Immature natural killer cell (primary cell): ENCODE measurements around the gene SEC24A. TPM values are rescaled to one million over a fixed set of nuclear protein-coding genes. Genes with fewer than 3 reads are reported as not detected.
"Not testable (repeated sequence)": the region's sequence is repeated elsewhere in the genome, so short reads cannot be mapped to it uniquely, and the experiment has no call there.

ENCODE experiments used
- DNase-seq, 3 donors: peaks; one replicate each; pipeline ENCODE4 v3.0.0; 2022; ENCODE audit warnings: mixed read lengths in 1 of 3
- H3K27ac Mint-ChIP-seq, 6 donors: one replicate each; pipeline ENCODE4 v1.8.0; 2020; ENCODE audit warnings: mixed read lengths in 6 of 6, mild to moderate bottlenecking in 5 of 6, inconsistent platforms in 4 of 6, moderate library complexity in 3 of 6
- H3K27me3 Mint-ChIP-seq, 3 donors: one replicate each; pipeline ENCODE4 v1.8.0; 2020 to 2021; ENCODE audit warnings: low read depth in 3 of 3, mild to moderate bottlenecking in 3 of 3, mixed read lengths in 3 of 3, moderate library complexity in 3 of 3, inconsistent platforms in 1 of 3
- H3K36me3 Mint-ChIP-seq, 3 donors: one replicate each; pipeline ENCODE4 v1.8.0; 2020; ENCODE audit warnings: mixed read lengths in 3 of 3, inconsistent platforms in 2 of 3, mild to moderate bottlenecking in 2 of 3
- H3K4me1 Mint-ChIP-seq, 2 donors: one replicate each; pipeline ENCODE4 v1.8.0; 2020; ENCODE audit warnings: inconsistent platforms in 2 of 2, mild to moderate bottlenecking in 2 of 2, mixed read lengths in 2 of 2, moderate library complexity in 1 of 2
- H3K4me3 Mint-ChIP-seq, 5 donors: one replicate each; pipeline ENCODE4 v1.8.0; 2020; ENCODE audit warnings: mild to moderate bottlenecking in 5 of 5, mixed read lengths in 5 of 5, inconsistent platforms in 3 of 5, moderate library complexity in 3 of 5
- H3K9me3 Mint-ChIP-seq, 6 donors: one replicate each; pipeline ENCODE4 v1.8.0; 2020; ENCODE audit warnings: mild to moderate bottlenecking in 6 of 6, mixed read lengths in 6 of 6, inconsistent platforms in 4 of 6, moderate library complexity in 3 of 6
- polyA plus RNA-seq, 3 donors: library from polyadenylated mRNA; unstranded; fragments of 300-500 nt; fragmentation: Illumina TruSeq; gene quantifications; one replicate each; pipeline ENCODE4 v1.2.3, GENCODE V29; 2021

Gene SEC24A
- polyA plus RNA-seq, 3 donors from 2014 or later, result 2.5 to 9.9 (median 3.7) TPM

DNA sequence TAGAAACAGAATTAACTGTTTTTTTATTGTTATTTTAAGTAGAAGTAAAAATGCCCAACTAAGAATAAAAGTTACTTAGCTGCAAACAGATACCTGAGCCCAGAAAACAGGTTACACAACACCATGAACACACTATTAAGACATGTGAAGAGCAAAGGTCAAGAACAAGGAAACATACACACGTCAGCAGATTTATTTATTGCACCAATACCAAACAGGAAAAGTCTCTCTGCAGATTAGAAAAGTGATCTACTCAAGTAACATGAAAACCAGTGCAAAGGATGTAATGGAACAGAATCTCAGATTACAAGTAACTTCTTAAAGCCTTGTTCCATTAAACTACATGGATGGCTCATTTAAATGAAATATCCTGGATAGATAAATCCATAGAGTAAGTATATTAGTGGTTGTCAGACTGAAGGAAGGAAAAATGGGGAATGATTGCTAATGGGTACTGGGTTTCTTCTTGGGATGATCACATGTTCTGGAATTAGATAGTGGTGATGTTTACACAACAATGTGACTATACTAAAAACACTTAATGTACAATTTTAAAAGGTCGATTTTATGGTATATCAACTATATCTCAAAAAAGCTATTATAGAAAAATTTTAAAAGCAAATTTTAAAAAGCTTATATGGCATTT, 22.1 kb upstream of the SEC24A start:
- Mint-ChIP-seq H3K4me3 (no peak overlapping the region), H3K27me3 (peaks cover 0 to 4% (median 0%) of the 10 kb centered on the region in 3 donors), H3K27ac (peak overlapping the region in 3 of 6 donors; percentile 13 to 51 (median 23)), H3K36me3 (peaks cover 4 to 9% (median 7%) of the 10 kb centered on the region in 3 donors), H3K4me1 (peaks cover 24 to 38% of the 10 kb centered on the region in 2 donors), H3K9me3 (no peaks in the 10 kb centered on the region)
- DNase-seq, result no peak

DNA sequence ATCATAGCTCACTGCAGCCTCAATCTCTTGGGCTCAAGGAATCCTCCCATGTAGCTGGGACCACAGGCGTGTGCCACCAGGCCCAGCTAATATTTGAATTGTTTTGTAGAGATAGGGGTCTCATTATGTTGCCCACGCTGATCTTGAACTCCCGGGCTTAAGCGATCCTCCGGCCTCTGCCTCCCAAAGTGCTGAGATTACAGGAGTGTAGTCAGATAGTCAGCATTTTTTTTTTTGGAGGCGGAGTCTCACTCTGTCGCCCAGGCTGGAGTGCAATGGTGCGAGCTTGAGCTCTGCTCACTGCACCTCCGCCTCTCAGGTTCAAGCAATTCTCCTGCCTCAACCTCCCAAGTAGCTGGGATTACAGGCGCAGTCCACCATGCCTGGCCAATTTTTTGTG, 14.4 kb upstream of the SEC24A start:
- Mint-ChIP-seq H3K27me3 (peaks cover 0 to 4% (median 3%) of the 10 kb centered on the region in 3 donors), H3K27ac (no peak overlapping the region), H3K4me1 (peaks cover 11 to 16% of the 10 kb centered on the region in 2 donors), H3K9me3 (no peaks in the 10 kb centered on the region), H3K4me3 (no peak overlapping the region), H3K36me3 (no peaks in the 10 kb centered on the region)
- no peak for DNase-seq

DNA sequence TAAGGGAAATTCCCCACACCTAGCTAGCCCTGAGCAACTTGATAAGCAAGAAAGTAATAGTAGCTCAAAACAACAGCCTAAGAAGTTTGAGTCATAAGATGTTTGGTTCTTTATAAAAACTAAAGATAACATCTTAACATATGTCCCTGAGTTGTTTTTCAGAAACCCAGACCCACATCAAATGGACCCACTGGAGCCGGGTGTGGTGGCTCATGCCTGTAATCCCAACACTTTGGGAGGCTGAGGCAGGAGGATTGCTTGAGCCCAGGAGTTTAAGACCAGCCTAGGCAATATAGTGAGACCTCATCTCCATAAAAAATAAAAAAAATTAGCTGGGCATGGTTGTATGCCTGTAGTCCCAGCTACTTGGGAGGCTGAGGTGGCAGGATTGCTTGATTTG, 13.2 kb upstream of the SEC24A start:
- H3K4me1 Mint-ChIP-seq, result peaks cover 11 to 16% of the 10 kb centered on the region in 2 donors
- DNase-seq, H3K36me3 Mint-ChIP-seq, H3K9me3 Mint-ChIP-seq, H3K27me3 Mint-ChIP-seq: not testable (repeated sequence)
- peak overlapping the region in 2 of 5 donors; percentile 38 to 47 for H3K4me3 Mint-ChIP-seq
- peak overlapping the region in 1 of 6 donors; percentile 3 for H3K27ac Mint-ChIP-seq

DNA sequence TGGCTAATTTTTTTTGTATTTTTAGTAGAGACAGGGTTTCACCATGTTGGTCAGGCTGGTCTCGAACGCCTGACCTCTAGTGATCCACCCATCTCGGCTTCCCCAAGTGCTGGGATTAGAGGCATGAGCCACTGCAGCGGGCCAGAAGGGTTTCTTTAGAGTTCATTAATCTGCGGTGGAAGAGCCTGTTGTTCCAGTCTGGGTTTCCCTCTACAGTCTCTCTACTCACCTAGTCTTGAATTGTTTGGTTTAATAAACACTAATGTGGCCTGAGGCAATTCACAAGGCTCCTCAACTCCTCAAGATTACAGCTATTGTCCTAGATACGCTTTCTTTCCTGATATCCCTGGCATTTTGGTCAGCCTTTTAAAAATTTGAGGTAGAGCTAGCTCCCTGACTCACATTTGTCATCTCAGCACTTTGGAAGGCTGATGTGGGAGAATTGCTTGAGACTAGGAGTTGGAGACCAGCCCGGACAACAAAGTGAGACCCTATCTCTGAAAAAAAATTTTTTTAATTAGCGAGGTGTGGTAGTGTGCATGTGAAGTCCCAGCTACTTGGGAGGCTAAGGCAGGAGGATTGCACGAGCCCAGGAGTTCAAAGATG, 11.4 kb upstream of the SEC24A start:
- Mint-ChIP-seq H3K36me3 (no peaks in the 10 kb centered on the region), H3K4me1 (peaks cover 0 to 6% of the 10 kb centered on the region in 2 donors), H3K4me3 (no peak overlapping the region), H3K27me3 (peaks cover 2 to 3% (median 2%) of the 10 kb centered on the region in 3 donors), H3K9me3 (no peaks in the 10 kb centered on the region), H3K27ac (no peak overlapping the region)
- no peak for DNase-seq

DNA sequence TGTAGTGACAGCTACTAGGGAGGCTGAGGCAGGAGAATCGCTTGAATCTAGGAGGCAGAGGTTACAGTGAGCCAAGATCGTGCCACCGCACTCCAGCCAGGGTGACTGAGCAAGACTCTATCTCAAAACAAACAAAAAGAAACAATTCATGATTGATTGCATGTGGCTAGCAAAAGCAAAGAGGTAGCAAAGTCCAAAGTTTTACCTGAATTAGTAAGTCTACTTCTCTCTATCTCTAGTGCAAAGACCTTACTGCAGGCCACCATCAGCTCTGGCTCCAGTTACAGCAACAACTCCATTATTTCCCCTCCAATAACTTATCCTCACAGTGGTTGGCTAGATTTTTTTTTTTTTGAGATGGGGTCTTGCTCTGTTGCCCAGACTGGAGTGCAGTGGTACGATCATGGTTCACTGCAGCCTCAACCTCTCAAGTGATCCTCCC, 9.8 kb upstream of the SEC24A start:
- Mint-ChIP-seq H3K36me3 (peaks cover 0 to 6% (median 0%) of the 10 kb centered on the region in 3 donors), H3K27ac (no peak overlapping the region), H3K9me3 (no peaks in the 10 kb centered on the region), H3K4me1 (no peaks in the 10 kb centered on the region), H3K4me3 (no peak overlapping the region), H3K27me3 (peaks cover 0 to 3% (median 2%) of the 10 kb centered on the region in 3 donors)
- DNase-seq, result no peak

DNA sequence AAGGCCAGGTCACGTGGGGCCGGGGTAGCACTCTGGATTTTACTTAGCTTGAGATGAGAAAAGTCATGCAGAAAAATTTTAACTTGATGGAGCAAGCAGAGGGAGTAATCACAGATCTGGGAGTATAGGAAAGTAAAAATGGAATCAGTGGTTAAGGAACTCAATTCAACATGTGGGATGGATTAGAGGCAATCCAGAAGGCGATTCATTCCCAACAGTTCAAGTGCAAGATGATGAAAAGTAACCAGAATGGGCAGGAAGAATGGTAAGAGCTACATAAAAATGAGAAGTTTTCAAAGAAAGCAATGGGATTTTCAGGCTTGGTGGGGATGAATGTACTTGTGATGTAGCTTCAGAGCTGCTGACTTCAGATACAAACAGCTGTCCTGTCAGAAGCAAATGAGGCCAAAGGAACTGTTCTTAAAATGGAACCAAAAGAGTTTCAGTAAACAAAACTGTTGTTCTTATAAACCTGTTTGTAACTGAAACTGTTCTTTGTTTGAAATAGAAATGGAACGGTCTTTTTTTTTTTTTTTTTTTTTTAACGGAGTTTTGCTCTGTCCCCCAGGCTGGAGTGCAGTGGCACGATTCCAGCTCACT, 5.6 kb upstream of the SEC24A start:
- H3K9me3 Mint-ChIP-seq, result no peaks in the 10 kb centered on the region
- peaks cover 7 to 8% of the 10 kb centered on the region in 2 donors for H3K4me1 Mint-ChIP-seq
- H3K27ac Mint-ChIP-seq, result peak overlapping the region in 2 of 6 donors; percentile 26 to 66
- H3K4me3 Mint-ChIP-seq, result no peak overlapping the region
- peaks cover 0 to 6% (median 0%) of the 10 kb centered on the region in 3 donors for H3K36me3 Mint-ChIP-seq
- peaks cover 1 to 5% (median 5%) of the 10 kb centered on the region in 3 donors for H3K27me3 Mint-ChIP-seq
- DNase-seq, result no peak

DNA sequence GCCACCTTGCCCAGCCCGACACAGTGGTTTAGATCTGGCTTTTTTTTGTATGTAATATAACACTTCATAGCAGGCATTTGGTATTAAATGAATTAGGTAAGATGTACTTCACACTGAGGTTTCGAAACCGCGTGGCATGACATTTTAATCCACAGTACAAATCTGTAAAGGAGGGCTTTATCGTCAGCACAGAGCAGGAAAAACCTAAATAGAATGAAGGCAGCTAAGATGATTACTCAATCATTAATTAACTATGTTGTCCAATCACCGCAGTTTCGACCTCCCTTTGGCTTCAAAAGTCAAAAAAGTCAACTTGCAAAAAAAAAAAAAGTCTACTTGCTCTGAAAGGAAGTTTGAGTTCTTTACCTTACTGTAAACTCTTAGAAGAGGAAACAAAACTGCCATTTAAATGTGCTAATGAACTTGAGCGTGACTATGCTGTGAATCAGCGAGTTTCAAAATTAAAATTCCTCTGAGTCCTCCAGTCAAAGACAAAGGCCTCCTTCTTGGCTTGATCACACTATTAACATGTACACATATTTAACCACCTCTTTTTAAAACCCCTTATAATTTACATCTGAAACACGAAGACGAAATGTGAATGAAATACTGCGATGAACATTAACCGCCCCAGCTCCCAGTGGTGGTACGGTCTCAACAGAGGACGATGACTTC, 698 bp upstream of the SEC24A start:
- H3K36me3 Mint-ChIP-seq, result peaks cover 0 to 2% (median 0%) of the 10 kb centered on the region in 3 donors
- peak overlapping the region; percentile 89 to 99 (median 92) for H3K4me3 Mint-ChIP-seq
- peaks cover 7 to 15% (median 12%) of the 10 kb centered on the region in 3 donors for H3K27me3 Mint-ChIP-seq
- H3K4me1 Mint-ChIP-seq, result peaks cover 28 to 31% of the 10 kb centered on the region in 2 donors
- peak overlapping the region; percentile 97 to 99 (median 98) for H3K27ac Mint-ChIP-seq
- H3K9me3 Mint-ChIP-seq, result no peaks in the 10 kb centered on the region
- DNase-seq, result peak; percentile 56 to 62 (median 57)

DNA sequence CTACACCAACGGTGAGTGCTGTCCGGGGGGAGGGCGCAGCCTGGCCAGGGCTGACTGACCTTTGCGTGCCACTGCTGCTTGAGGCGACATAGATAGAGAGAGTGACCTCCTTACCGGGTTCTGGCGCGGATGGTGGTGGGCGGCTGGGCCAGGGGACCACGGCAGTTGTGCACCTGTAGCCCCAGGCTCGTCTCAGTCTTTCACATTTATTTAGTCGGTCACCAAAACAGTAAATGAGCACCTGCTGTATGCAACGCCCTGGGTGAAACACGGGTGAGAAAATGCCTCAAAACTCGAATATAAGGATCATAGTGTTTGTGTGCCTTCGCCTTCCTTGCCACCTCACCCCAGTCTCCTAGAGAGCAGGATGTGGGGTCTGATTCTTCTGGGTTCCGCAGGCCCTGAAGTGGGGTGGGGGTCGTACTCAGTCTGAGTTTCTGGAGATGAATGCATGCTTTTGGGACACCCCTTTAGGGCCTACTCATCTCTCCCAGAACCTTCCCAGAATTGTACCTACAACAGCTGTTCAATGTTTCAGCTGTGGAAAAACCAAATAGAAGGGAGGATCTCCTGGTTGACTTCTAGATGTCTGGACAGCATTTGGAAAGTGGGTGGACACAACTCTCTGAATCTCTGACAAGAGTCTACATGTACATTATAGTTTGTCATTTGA, 714 bp downstream of the SEC24A start:
- Mint-ChIP-seq H3K9me3 (no peaks in the 10 kb centered on the region), H3K27ac (peak overlapping the region; percentile 97 to 99 (median 98)), H3K4me1 (peaks cover 28 to 31% of the 10 kb centered on the region in 2 donors), H3K36me3 (no peaks in the 10 kb centered on the region), H3K4me3 (peak overlapping the region; percentile 89 to 99 (median 92)), H3K27me3 (peaks cover 8 to 15% (median 12%) of the 10 kb centered on the region in 3 donors)
- DNase-seq, result peak in 2 of 3 donors; percentile 7 to 10

DNA sequence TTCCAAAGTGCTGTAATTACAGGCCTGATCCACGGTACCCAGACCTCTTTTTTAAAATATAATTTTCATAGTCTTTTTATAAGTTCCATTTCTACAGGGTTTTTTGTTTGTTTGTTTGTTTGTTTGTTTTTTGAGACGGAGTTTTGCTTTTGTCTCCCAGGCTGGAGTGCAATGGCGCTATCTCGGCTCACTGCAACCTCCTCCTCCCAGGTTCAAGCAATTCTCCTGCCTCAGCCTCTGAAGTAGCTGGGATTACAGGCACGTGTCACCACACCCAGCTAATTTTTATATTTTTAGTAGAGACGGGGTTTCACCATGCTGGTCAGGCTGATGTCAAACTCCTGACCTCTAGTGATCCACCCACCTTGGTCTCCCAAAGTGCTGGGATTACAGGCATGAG, 2.1 kb downstream of the SEC24A start:
- peak overlapping the region in 4 of 5 donors; percentile 13 to 97 (median 40) for H3K4me3 Mint-ChIP-seq
- not testable (repeated sequence) for DNase-seq, H3K36me3 Mint-ChIP-seq, H3K9me3 Mint-ChIP-seq
- H3K27me3 Mint-ChIP-seq, result peaks cover 8 to 12% (median 12%) of the 10 kb centered on the region in 3 donors
- peaks cover 26 to 36% of the 10 kb centered on the region in 2 donors for H3K4me1 Mint-ChIP-seq
- H3K27ac Mint-ChIP-seq, result peak overlapping the region in 2 of 6 donors; percentile 28 to 45

DNA sequence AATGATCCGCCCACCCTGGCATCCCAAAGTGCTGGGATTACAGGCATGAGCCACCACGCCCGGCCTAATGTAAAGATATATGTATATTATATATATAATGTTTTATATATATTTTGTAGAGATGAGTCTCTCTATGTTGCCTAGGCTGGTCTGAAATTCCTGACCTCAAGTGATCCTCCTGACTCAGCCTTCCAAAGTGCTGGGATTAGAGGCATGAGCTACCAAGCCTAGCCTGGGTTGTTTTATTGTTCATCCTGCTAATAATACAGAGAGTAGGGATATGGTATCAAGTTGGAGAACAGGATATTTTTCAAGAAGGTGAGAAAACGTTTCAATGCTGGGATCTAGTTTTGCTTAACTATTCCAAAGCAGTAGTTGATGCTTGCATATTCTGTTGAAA, 2.9 kb downstream of the SEC24A start:
- Mint-ChIP-seq H3K9me3 (no peaks in the 10 kb centered on the region), H3K27ac (no peak overlapping the region), H3K4me1 (peaks cover 28 to 44% of the 10 kb centered on the region in 2 donors), H3K36me3 (no peaks in the 10 kb centered on the region), H3K27me3 (peaks cover 10 to 12% (median 12%) of the 10 kb centered on the region in 3 donors), H3K4me3 (no peak overlapping the region)
- DNase-seq, result no peak

DNA sequence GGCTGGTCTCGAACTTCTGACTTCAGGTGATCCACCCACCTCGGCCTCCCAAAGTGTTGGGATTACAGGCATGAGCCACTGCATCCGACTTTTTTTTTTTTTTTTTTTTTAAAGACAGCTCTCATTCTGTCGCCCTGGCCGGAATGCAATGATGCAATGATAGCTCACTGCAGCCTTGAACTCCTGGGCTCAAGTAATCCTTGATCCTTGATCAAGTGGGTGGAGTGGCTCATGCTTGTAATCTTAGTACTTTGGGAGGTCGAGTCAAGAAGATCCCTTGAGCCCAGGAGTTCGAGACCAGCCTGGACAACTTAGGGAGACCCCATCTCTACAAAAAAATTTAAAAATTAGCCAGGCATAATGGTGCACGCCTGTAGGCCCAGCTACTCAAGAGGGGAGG, 8.1 kb downstream of the SEC24A start:
- Mint-ChIP-seq H3K4me3 (no peak overlapping the region), H3K27ac (no peak overlapping the region), H3K36me3 (peaks cover 3 to 4% (median 4%) of the 10 kb centered on the region in 3 donors), H3K4me1 (peaks cover 6 to 32% of the 10 kb centered on the region in 2 donors), H3K27me3 (peaks cover 0 to 3% (median 0%) of the 10 kb centered on the region in 3 donors), H3K9me3 (no peaks in the 10 kb centered on the region)
- no peak for DNase-seq

DNA sequence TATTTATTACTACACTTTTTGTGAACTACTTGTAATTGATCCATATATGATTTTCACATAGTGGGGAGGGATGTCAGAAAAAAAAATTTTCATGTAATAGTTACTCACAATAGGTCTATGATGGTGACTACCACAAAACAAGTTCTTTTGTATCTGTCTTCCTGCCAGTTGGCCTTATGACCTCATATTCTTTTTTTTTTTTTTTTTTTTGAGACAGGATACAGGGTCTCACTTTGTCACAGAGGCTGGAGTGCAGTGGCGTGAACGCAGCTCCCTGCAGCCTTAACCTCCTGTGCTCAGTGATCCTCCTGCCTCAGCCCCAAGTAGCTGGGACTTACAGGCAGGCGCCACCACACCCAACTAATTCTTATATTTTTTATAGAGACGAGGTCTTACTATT, 10.9 kb downstream of the SEC24A start:
- Mint-ChIP-seq H3K36me3 (peaks cover 3 to 8% (median 4%) of the 10 kb centered on the region in 3 donors), H3K4me3 (no peak overlapping the region), H3K9me3 (no peaks in the 10 kb centered on the region), H3K4me1 (peaks cover 10 to 41% of the 10 kb centered on the region in 2 donors), H3K27ac (no peak overlapping the region), H3K27me3 (peaks cover 0 to 2% (median 0%) of the 10 kb centered on the region in 3 donors)
- no peak for DNase-seq

DNA sequence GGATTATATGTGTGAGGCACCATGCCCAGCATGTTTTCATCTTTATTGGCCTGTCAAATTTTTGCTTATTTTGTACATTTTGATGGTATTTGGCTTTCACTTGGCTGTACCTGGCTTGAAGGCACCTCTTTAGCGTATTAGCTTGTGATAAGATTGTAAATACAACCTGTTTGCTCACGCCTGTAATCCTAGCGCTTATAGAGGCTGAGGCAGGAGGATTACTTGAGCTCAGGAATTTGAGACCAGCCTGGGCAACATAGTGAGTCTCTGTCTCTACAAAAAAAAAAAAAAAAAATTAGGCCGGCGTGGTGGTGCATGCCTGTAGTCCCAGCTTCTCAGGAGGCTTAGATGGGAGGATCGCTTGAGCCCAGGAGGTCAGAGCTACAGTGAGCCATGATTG, 11.3 kb downstream of the SEC24A start:
- H3K36me3 Mint-ChIP-seq, result peaks cover 3 to 8% (median 4%) of the 10 kb centered on the region in 3 donors
- H3K27ac Mint-ChIP-seq, result no peak overlapping the region
- peaks cover 10 to 41% of the 10 kb centered on the region in 2 donors for H3K4me1 Mint-ChIP-seq
- no peaks in the 10 kb centered on the region for H3K9me3 Mint-ChIP-seq
- DNase-seq, result no peak
- no peak overlapping the region for H3K4me3 Mint-ChIP-seq
- peaks cover 0 to 2% (median 0%) of the 10 kb centered on the region in 3 donors for H3K27me3 Mint-ChIP-seq
